T-helper 2 cell treated with Interferon-gamma antibody and Interleukin-4, amounts not matched to agents 5 μg/mL and 100 μg/mL, for 36 hours (primary cell): ENCODE results near the gene SSBP4.
A peak's percentile ranks its signal among the peaks of the same experiment; 100 is the strongest.

Source experiments
- DNase-seq: peaks from one replicate; pipeline ENCODE4 v3.0.0; 2021; ENCODE audit warnings: low spot score
- H3K27ac Mint-ChIP-seq: one replicate; pipeline ENCODE4 v1.8.0; 2021; ENCODE audit warnings: mild to moderate bottlenecking, mixed read lengths
- H3K27me3 Mint-ChIP-seq: one replicate; pipeline ENCODE4 v1.8.0; 2021; ENCODE audit warnings: low read depth, mixed read lengths
- H3K36me3 Mint-ChIP-seq: one replicate; pipeline ENCODE4 v1.8.0; 2021; ENCODE audit warnings: low read depth, mixed read lengths
- H3K4me1 Mint-ChIP-seq: one replicate; pipeline ENCODE4 v1.8.0; 2021; ENCODE audit warnings: low read depth, mixed read lengths
- H3K4me3 Mint-ChIP-seq: one replicate; pipeline ENCODE4 v1.8.0; 2022; ENCODE audit warnings: mild to moderate bottlenecking, moderate library complexity, mixed read lengths
- H3K9me3 Mint-ChIP-seq: one replicate; pipeline ENCODE4 v1.8.0; 2021; ENCODE audit warnings: mixed read lengths

Gene SSBP4

DNA sequence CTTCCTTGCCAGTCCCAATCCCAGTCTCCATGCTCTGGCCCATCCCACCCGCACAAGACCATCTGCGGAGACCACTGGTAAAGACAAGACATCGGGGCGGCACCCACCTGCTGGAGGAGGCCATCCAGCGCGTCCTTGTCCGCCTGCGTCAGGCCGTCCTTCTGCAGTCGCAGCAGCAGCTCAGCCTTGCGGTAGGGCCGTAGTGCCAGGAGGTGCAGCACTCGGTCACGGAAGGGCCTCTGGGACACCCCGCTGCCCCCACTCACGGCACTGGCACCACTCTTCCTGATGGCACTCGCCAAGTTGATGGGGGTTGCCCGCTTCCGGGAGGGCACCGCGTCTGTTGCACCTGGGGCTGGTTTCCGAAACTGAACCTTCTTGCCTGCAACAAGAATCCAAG is 42.3 kb downstream of the SSBP4 start:
- DNase-seq = no peak
- H3K4me1 Mint-ChIP-seq = peaks cover 6% of the 10 kb centered on the region
- H3K27me3 Mint-ChIP-seq = no peaks in the 10 kb centered on the region
- peaks cover 19% of the 10 kb centered on the region for H3K36me3 Mint-ChIP-seq
- H3K27ac Mint-ChIP-seq = no peak overlapping the region
- H3K9me3 Mint-ChIP-seq = no peaks in the 10 kb centered on the region
- no peak overlapping the region for H3K4me3 Mint-ChIP-seq

- H3K36me3 Mint-ChIP-seq = peaks cover 21% of the 10 kb centered on the region
- no peaks in the 10 kb centered on the region for H3K9me3 Mint-ChIP-seq
- DNase-seq = no peak
- peaks cover 11% of the 10 kb centered on the region for H3K4me1 Mint-ChIP-seq
- H3K27ac Mint-ChIP-seq = peak overlapping the region; percentile 57
- H3K27me3 Mint-ChIP-seq = no peaks in the 10 kb centered on the region
- no peak overlapping the region for H3K4me3 Mint-ChIP-seq
Observed at GRCh38 chr19:18464646-18465045, 45.4 kb downstream of the SSBP4 start.

DNA sequence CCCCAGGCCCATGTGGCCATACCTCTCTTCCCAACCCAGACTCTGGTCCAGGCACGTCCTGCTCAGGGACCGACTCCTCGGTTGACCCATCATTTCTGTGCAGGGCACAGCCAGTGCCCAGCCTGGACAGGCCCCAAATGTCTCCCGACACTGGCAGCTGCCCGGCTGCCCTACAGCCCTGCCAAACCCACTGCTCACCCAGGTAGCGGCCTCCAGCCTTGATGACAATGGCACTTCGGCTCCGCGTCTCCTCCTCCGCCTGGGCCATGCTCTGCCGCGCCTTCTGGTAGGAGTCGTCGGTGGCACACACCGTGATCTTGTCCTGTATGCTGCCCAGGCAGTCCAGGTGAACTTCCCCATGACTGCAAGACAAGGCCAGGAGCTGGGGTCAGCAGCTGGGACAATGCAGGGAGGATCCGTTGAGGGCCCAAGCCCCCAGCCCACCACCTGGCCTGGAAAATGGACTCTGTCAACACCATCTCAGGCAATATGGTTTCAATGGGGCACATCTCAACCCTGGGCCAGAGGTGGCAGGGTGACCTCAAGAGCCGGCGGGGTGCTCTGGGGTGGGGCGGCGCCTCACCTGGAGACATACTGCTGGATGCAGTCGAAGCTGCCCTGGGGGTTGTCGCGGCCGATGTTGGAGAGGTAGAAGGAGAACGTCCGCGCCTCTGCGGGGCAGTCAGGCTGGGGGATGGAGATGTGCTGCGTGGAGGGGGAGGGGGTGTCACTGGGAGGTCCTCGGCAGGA is 46.2 kb downstream of the SSBP4 start:
- peaks cover 13% of the 10 kb centered on the region for H3K4me1 Mint-ChIP-seq
- H3K36me3 Mint-ChIP-seq = peaks cover 21% of the 10 kb centered on the region

DNA sequence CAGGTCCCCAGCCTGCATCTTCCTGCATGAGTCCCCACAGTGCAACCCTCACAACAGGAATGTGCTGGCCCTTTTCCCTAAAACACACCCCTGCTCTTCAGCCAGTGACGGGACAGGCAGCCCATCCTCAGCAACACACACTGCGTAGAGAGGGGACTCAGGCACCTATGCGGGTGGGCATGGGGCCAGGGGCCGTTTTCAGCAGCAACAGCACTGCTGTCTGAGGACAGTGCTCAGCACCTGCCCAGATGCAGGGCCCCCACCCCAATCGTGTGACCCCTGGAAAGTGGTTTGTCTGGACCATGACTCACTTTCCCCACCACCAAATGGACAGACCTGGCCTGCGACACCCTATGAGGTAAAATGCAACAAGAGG is 46.8 kb downstream of the SSBP4 start:
- H3K27ac Mint-ChIP-seq = no peak overlapping the region
- DNase-seq = no peak
- H3K36me3 Mint-ChIP-seq = peaks cover 19% of the 10 kb centered on the region
- H3K4me3 Mint-ChIP-seq = no peak overlapping the region
- H3K27me3 Mint-ChIP-seq = no peaks in the 10 kb centered on the region
- H3K9me3 Mint-ChIP-seq = no peaks in the 10 kb centered on the region
- H3K4me1 Mint-ChIP-seq = peaks cover 13% of the 10 kb centered on the region

More for the DNA sequence above, 46.2 kb downstream of the SSBP4 start:
- no peak for DNase-seq
- Mint-ChIP-seq H3K4me3 (no peak overlapping the region), H3K9me3 (no peaks in the 10 kb centered on the region), H3K27me3 (no peaks in the 10 kb centered on the region), H3K27ac (peak overlapping the region; percentile 8)

- Mint-ChIP-seq H3K27ac (no peak overlapping the region), H3K36me3 (peaks cover 18% of the 10 kb centered on the region), H3K27me3 (no peaks in the 10 kb centered on the region)
Observed at GRCh38 chr19:18466354-18466753, 47.2 kb downstream of the SSBP4 start.

GRCh38 chr19:18467978-18468377 is 48.8 kb downstream of the SSBP4 start:
- peaks cover 13% of the 10 kb centered on the region for H3K4me1 Mint-ChIP-seq
- H3K36me3 Mint-ChIP-seq = peaks cover 12% of the 10 kb centered on the region
- H3K4me3 Mint-ChIP-seq = no peak overlapping the region
- H3K27me3 Mint-ChIP-seq = no peaks in the 10 kb centered on the region
- H3K27ac Mint-ChIP-seq = peak overlapping the region; percentile 9
- H3K9me3 Mint-ChIP-seq = no peaks in the 10 kb centered on the region
- DNase-seq = no peak

More at GRCh38 chr19:18466354-18466753, 47.2 kb downstream of the SSBP4 start:
- no peak for DNase-seq
- Mint-ChIP-seq H3K9me3 (no peaks in the 10 kb centered on the region), H3K4me3 (no peak overlapping the region), H3K4me1 (peaks cover 13% of the 10 kb centered on the region)

- DNase-seq = no peak
- no peaks in the 10 kb centered on the region for H3K9me3 Mint-ChIP-seq
- H3K27ac Mint-ChIP-seq = no peak overlapping the region
- no peaks in the 10 kb centered on the region for H3K27me3 Mint-ChIP-seq
- H3K4me3 Mint-ChIP-seq = no peak overlapping the region
- H3K4me1 Mint-ChIP-seq = peaks cover 13% of the 10 kb centered on the region
- peaks cover 10% of the 10 kb centered on the region for H3K36me3 Mint-ChIP-seq
Observed at GRCh38 chr19:18468517-18468916, 49.3 kb downstream of the SSBP4 start.

DNA sequence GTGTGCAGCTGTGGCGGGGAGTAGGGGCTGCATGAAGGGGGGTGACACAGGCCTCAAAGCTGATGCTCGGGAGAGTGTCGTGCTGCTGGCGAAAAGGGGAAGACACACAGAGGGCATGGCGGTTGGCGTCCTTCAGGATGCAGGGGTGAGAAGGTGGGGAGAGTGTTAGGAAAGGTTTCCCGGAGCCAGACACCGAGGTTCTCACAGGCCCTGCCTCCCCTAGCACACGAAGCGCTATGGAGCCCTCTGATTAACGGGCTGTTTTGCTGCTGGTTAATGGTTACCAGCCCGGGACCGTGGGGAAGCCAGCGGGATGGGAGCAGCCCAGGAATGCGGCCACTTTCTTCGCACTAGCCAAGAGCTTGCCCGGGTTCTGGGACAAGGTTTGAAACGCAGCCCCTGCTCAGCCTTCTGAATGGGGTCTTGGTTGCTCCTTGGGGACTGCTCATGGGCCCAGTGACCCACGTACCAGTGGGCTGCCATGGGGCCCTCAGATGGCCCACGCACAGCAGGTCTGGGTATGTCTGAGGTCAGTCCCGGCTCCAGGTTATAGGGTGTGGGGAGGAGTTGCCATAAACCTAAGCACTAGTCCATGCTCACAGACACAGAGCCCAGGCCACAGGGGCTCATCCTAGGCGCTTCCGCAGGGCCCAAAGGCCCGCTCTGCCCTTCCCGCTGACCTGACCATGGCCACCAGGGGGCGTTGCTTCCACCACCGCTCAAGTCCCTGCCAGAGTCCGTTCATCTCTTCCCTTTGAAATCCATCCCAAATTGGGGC is 50.1 kb downstream of the SSBP4 start:
- Mint-ChIP-seq H3K36me3 (peaks cover 10% of the 10 kb centered on the region), H3K4me3 (no peak overlapping the region), H3K9me3 (no peaks in the 10 kb centered on the region), H3K27ac (no peak overlapping the region), H3K27me3 (no peaks in the 10 kb centered on the region), H3K4me1 (peaks cover 12% of the 10 kb centered on the region)
- DNase-seq = peak; percentile 47

GRCh38 chr19:18470787-18471186 is 51.6 kb downstream of the SSBP4 start:
- H3K9me3 Mint-ChIP-seq = no peaks in the 10 kb centered on the region
- H3K4me1 Mint-ChIP-seq = peaks cover 13% of the 10 kb centered on the region
- no peak for DNase-seq
- H3K27me3 Mint-ChIP-seq = no peaks in the 10 kb centered on the region
- no peak overlapping the region for H3K27ac Mint-ChIP-seq
- H3K4me3 Mint-ChIP-seq = no peak overlapping the region
- peaks cover 8% of the 10 kb centered on the region for H3K36me3 Mint-ChIP-seq

DNA sequence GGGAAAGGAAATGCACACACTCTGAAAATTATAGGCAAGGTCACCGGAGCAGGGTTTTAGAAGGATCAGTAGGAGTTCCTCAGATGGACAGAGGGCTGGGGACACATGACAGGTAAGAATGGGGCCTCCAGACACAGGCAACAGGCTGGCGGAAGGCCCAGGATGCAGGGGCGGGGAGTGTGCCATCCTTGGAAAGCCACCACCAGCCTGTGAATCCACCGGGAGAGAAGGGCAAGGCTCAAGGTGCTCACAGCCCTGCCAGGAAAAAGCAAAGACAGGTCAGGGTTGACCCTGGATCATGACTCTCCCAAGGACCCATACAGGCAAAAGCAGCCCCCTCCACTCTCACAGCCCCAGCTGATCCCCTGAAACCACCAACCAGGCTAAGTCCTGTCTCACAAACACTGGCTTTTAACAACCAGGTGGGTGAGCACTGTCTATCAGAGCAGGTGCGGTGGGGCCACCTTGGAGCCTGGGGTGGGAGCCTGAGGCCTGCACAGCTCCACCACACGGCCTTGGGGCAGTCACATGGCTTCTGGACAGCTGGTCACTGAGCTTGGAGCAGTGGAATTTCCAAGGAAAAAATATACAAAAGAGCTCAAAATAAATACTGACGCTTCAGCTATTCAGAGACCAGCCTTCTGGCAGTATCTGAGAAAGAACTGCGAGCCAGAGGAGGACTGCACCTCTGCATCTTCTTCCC is 54.0 kb downstream of the SSBP4 start:
- H3K9me3 Mint-ChIP-seq = no peaks in the 10 kb centered on the region
- H3K27me3 Mint-ChIP-seq = no peaks in the 10 kb centered on the region
- peak overlapping the region; percentile 45 for H3K27ac Mint-ChIP-seq
- no peak overlapping the region for H3K4me3 Mint-ChIP-seq
- DNase-seq = no peak
- peaks cover 8% of the 10 kb centered on the region for H3K36me3 Mint-ChIP-seq
- peaks cover 22% of the 10 kb centered on the region for H3K4me1 Mint-ChIP-seq

GRCh38 chr19:18473706-18474087 is 54.5 kb downstream of the SSBP4 start:
- Mint-ChIP-seq H3K9me3 (no peaks in the 10 kb centered on the region), H3K4me3 (no peak overlapping the region), H3K27ac (peak overlapping the region; percentile 45), H3K27me3 (no peaks in the 10 kb centered on the region), H3K4me1 (peaks cover 23% of the 10 kb centered on the region), H3K36me3 (peaks cover 8% of the 10 kb centered on the region)
- no peak for DNase-seq

DNA sequence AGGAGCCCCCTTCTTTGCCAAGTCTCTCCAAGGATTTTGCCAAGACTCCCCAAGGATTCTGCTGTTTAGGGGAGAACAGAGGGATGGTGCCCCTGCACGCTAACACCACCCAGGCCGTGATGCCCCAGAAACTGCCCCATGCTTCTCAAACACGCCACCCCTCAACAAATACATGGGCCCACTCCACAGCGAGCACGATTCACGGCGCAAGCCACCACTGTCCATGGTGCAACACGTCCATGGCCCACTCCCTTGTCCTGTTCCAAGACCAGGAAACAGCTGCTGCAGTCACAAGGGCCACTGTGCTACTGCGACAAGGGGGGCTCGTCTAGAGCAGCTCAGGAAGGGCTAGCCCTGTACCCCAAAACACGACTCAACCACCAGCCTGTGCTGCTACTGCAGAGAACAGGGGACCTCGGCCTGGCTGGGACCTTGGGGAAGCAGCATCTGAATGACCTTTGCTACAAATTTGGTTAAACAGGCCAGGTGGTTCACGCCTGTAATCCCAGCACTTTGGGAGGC is 55.2 kb downstream of the SSBP4 start:
- H3K4me3 Mint-ChIP-seq = no peak overlapping the region
- H3K4me1 Mint-ChIP-seq = peaks cover 31% of the 10 kb centered on the region
- peaks cover 6% of the 10 kb centered on the region for H3K36me3 Mint-ChIP-seq
- H3K9me3 Mint-ChIP-seq = no peaks in the 10 kb centered on the region
- no peak for DNase-seq
- H3K27me3 Mint-ChIP-seq = no peaks in the 10 kb centered on the region
- H3K27ac Mint-ChIP-seq = peak overlapping the region; percentile 20

- H3K4me3 Mint-ChIP-seq = no peak overlapping the region
- peak overlapping the region; percentile 65 for H3K27ac Mint-ChIP-seq
Observed at GRCh38 chr19:18475004-18475453, 55.8 kb downstream of the SSBP4 start.

More at GRCh38 chr19:18475004-18475453, 55.8 kb downstream of the SSBP4 start:
- Mint-ChIP-seq H3K9me3 (no peaks in the 10 kb centered on the region), H3K27me3 (no peaks in the 10 kb centered on the region), H3K36me3 (peaks cover 6% of the 10 kb centered on the region), H3K4me1 (peaks cover 35% of the 10 kb centered on the region)
- DNase-seq = no peak
